GM12874 (cell line): ENCODE results near the gene GDPD5.

Experiments used
- CTCF ChIP-seq: IDR thresholded peaks from 2 replicates; pipeline ENCODE4 v1.5.1; 2011; ENCODE audit warnings: low read depth, mild to moderate bottlenecking, control low read depth, low read length, moderate library complexity; ENCODE audit not compliant: insufficient read depth

The GDPD5 gene

GRCh38 chr11:75497788-75498409 is 27.8 kb downstream of the GDPD5 start:
- no peak for TF ChIP-seq CTCF

DNA sequence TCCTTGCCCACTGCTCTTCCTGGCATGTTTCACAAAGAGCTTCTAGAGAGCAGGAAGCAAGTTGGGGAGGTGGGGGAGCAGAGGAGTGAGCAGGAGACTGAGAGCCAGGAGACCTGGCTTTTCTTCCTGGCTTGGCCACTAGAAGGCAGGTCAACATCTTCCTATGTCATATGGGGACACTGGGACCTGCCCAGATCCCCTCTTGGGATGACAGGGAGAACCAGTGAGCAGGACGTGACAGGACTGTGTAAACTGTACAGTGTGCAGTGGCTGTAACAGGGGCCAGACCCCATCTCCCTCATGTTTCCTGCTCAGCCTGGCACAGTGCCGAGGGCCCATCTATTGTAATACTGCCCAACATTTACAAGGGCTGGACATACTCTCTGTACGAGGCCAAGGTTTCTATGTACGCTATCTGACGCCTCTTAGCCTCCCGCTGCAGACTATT is 29.4 kb downstream of the GDPD5 start:
- no peak for TF ChIP-seq CTCF

- no peak for TF ChIP-seq CTCF
These were observed 29.9 kb downstream of the GDPD5 start for GRCh38 chr11:75495749-75496304.

- no peak for TF ChIP-seq CTCF
These were observed 32.1 kb downstream of the GDPD5 start for GRCh38 chr11:75493626-75494025.

GRCh38 chr11:75492181-75492820 is 33.4 kb downstream of the GDPD5 start:
- TF ChIP-seq CTCF = no peak

DNA sequence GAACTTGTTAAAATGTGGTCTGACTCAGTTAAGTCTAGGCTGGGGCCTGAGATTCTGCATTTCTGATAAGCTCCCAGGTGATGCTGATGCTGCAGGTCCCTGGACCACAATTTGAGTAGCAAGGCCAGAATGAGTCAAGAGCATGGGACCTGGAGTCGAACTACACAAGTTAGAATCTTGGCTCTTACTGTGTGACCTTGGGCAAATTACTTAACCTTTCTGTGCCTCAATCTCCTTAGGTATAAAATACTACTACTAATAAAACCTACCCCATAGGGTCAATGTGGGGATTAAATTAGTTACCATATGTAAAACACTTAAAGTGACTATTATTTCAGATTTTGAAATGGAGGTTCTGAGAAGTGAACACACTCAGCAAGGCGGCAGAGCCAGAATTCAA is 34.3 kb downstream of the GDPD5 start:
- no peak for TF ChIP-seq CTCF

DNA sequence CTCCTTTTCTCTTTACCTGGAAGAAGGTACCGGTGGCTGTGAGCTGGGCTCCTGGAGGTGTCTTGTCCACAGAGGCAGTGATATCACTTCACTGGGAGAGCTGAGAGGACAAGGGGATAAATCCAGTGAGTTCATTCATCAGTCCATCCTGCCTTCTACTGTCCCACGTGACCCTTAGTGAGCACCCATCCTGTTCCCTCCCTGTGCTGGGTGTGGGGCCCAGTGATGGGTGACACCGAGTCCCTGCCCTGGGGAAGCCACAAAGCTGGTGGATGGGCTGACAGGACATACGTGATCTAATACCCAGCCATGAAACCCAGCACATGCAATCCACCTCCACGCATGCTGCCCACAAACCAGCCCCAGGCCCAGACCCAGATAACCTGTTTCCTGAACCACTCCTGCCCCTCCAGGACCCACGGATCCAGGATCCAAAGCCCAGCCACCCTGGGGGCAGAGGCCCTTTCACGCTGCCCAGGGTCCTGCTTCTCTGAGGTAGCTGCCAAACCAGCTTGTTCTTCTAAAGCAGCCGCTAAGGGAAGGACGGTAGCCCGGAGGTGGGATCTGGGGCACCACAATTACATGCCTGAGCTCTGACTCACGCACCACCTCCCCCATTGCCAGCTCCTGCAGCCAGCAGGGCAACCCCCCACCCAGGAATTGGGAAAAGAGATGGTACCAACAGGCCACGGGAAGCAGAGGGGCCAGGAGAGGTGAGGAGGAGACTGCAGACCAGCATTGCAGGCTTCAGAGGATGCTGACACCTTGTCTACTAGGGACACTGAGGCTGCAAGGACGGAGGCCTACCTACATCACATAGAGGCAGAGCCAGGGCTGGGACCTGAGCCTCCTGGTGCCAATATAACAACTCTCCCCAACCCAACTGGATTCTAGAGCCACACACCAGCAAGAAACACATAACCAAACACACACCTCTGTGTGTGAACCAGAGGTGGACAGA is 35.2 kb downstream of the GDPD5 start:
- no peak for TF ChIP-seq CTCF
